ENCODE results near the gene CDH24. TPM values are rescaled to one million over a fixed set of nuclear protein-coding genes. Genes with fewer than 3 reads are reported as not detected.
"Not testable (repeated sequence)": the region's sequence is repeated elsewhere in the genome, so short reads cannot be mapped to it uniquely, and the experiment has no call there.

CDH24 gene
- polyA plus RNA-seq, 1 donor from 2014 or later: 31.7 TPM

- Histone ChIP-seq H3K79me2 (replicated peaks; ENCODE audit: insufficient read depth, low read length) (no peaks in the 10 kb centered on the region), H3K4me3 (ENCODE audit: low read length) (no peak overlapping the region), H2AFZ (ENCODE audit: low read depth, low read length) (no peak overlapping the region), H3K4me2 (ENCODE audit: low read length) (no peak overlapping the region), H3K36me3 (ENCODE audit: insufficient read depth, low read length) (no peaks in the 10 kb centered on the region), H3K9me2 (ENCODE audit: insufficient read depth, low read length) (no peaks in the 10 kb centered on the region), H3K9me3 (ENCODE audit: low read length) (no peaks in the 10 kb centered on the region), H3F3A (ENCODE audit: insufficient read depth, low read length, poor library complexity, severe bottlenecking) (no peaks in the 10 kb centered on the region), H4K20me1 (ENCODE audit: insufficient read depth) (no peaks in the 10 kb centered on the region), H3K27me3 (ENCODE audit: insufficient read depth, low read depth, low read length) (no peaks in the 10 kb centered on the region), H3K9ac (ENCODE audit: low read length) (no peak overlapping the region), H3K27ac (ENCODE audit: low read length) (no peak overlapping the region)
- no peak for TF ChIP-seq EZH2 (IDR thresholded peaks at IDR 0.05; ENCODE audit: borderline replicate concordance, insufficient read depth, low read length, poor library complexity, severe bottlenecking)
- TF ChIP-seq, protein P1, sequence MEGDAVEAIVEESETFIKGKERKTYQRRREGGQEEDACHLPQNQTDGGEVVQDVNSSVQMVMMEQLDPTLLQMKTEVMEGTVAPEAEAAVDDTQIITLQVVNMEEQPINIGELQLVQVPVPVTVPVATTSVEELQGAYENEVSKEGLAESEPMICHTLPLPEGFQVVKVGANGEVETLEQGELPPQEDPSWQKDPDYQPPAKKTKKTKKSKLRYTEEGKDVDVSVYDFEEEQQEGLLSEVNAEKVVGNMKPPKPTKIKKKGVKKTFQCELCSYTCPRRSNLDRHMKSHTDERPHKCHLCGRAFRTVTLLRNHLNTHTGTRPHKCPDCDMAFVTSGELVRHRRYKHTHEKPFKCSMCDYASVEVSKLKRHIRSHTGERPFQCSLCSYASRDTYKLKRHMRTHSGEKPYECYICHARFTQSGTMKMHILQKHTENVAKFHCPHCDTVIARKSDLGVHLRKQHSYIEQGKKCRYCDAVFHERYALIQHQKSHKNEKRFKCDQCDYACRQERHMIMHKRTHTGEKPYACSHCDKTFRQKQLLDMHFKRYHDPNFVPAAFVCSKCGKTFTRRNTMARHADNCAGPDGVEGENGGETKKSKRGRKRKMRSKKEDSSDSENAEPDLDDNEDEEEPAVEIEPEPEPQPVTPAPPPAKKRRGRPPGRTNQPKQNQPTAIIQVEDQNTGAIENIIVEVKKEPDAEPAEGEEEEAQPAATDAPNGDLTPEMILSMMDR (IDR thresholded peaks at IDR 0.05; ENCODE audit: poor library complexity, severe bottlenecking): no peak
- TF ChIP-seq REST (IDR thresholded peaks at IDR 0.05; ENCODE audit: borderline replicate concordance): no peak
- TF ChIP-seq SMC3 (conservative IDR thresholded peaks at IDR 0.05; ENCODE audit: poor library complexity): no peak
- TF ChIP-seq TAF1 (IDR thresholded peaks at IDR 0.05; ENCODE audit: low read depth): no peak
- TF ChIP-seq EP300 (conservative IDR thresholded peaks at IDR 0.05; ENCODE audit: poor library complexity, severe bottlenecking): no peak
These were observed 40.2 kb downstream of the CDH24 start for GRCh38 chr14:23017091-23017490.

- no peaks in the 10 kb centered on the region for H3K9me2 ChIP-seq (ENCODE audit: insufficient read depth, low read length)
- H4K20me1 ChIP-seq (ENCODE audit: insufficient read depth): no peaks in the 10 kb centered on the region
- no peaks in the 10 kb centered on the region for H3F3A ChIP-seq (ENCODE audit: insufficient read depth, low read length, poor library complexity, severe bottlenecking)
- no peaks in the 10 kb centered on the region for H3K9me3 ChIP-seq (ENCODE audit: low read length)
- H2AFZ ChIP-seq (ENCODE audit: low read depth, low read length): peak overlapping the region; percentile 27
- H3K9ac ChIP-seq (ENCODE audit: low read length): no peak overlapping the region
- H3K79me2 ChIP-seq (replicated peaks; ENCODE audit: insufficient read depth, low read length): no peaks in the 10 kb centered on the region
- H3K4me2 ChIP-seq (ENCODE audit: low read length): no peak overlapping the region
- no peaks in the 10 kb centered on the region for H3K36me3 ChIP-seq (ENCODE audit: insufficient read depth, low read length)
- H3K27me3 ChIP-seq (ENCODE audit: insufficient read depth, low read depth, low read length): no peaks in the 10 kb centered on the region
- no peak for TF ChIP-seq SMC3 (conservative IDR thresholded peaks at IDR 0.05; ENCODE audit: poor library complexity)
- TF ChIP-seq, protein P1 (IDR thresholded peaks at IDR 0.05; ENCODE audit: poor library complexity, severe bottlenecking): no peak
- TF ChIP-seq MXI1 (conservative IDR thresholded peaks at IDR 0.05; ENCODE audit: poor library complexity, severe bottlenecking): no peak
- TF ChIP-seq POLR2AphosphoS5 (IDR thresholded peaks at IDR 0.05): no peak
- no peak for TF ChIP-seq RAD21 (conservative IDR thresholded peaks at IDR 0.05)
- no peak for TF ChIP-seq REST (IDR thresholded peaks at IDR 0.05; ENCODE audit: borderline replicate concordance)
- TF ChIP-seq TAF1 (IDR thresholded peaks at IDR 0.05; ENCODE audit: low read depth): no peak
- TF ChIP-seq EZH2 (IDR thresholded peaks at IDR 0.05; ENCODE audit: borderline replicate concordance, insufficient read depth, low read length, poor library complexity, severe bottlenecking): no peak
- TF ChIP-seq EP300 (conservative IDR thresholded peaks at IDR 0.05; ENCODE audit: poor library complexity, severe bottlenecking): no peak
- no peak overlapping the region for H3K4me3 ChIP-seq (ENCODE audit: low read length)
- H3K27ac ChIP-seq (ENCODE audit: low read length): no peak overlapping the region
These were observed 41.7 kb downstream of the CDH24 start for GRCh38 chr14:23015618-23016017.

- not testable (repeated sequence) for H4K20me1 ChIP-seq (ENCODE audit: insufficient read depth); H2AFZ ChIP-seq (ENCODE audit: low read depth, low read length); H3K9me2 ChIP-seq (ENCODE audit: insufficient read depth, low read length); H3K79me2 ChIP-seq (replicated peaks; ENCODE audit: insufficient read depth, low read length); H3K27ac ChIP-seq (ENCODE audit: low read length); H3K9ac ChIP-seq (ENCODE audit: low read length); H3F3A ChIP-seq (ENCODE audit: insufficient read depth, low read length, poor library complexity, severe bottlenecking); H3K4me2 ChIP-seq (ENCODE audit: low read length); H3K27me3 ChIP-seq (ENCODE audit: insufficient read depth, low read depth, low read length); H3K36me3 ChIP-seq (ENCODE audit: insufficient read depth, low read length); H3K4me3 ChIP-seq (ENCODE audit: low read length); H3K9me3 ChIP-seq (ENCODE audit: low read length)
These were observed 43.6 kb downstream of the CDH24 start for GRCh38 chr14:23013749-23014054.
